PFSK-1 (cell line): ENCODE data around the gene PPM1H.

ENCODE experiments used
- FOXP2 ChIP-seq: optimal IDR thresholded peaks from 2 replicates; pipeline ENCODE3; 2011; ENCODE audit warnings: borderline replicate concordance, control low read depth, inconsistent platforms; ENCODE audit not compliant: insufficient read depth; ENCODE audit errors: extremely low read length, extremely low read depth
- POLR2AphosphoS5 ChIP-seq: IDR thresholded peaks from 2 replicates; pipeline ENCODE4 v1.6.1; 2012; ENCODE audit warnings: low read depth, mild to moderate bottlenecking, control low read depth, low read length, moderate library complexity
- SIN3A ChIP-seq: IDR thresholded peaks from 2 replicates; pipeline ENCODE4 v1.6.1; 2012; ENCODE audit warnings: mild to moderate bottlenecking, low read length, moderate library complexity, borderline replicate concordance; ENCODE audit not compliant: insufficient read depth
- TAF1 ChIP-seq: IDR thresholded peaks from 2 replicates; pipeline ENCODE4 v1.6.1; 2012; ENCODE audit warnings: low read length, control low read depth, borderline replicate concordance; ENCODE audit not compliant: insufficient read depth
- TF ChIP-seq, protein P1 (sequence below), 2 experiments: IDR thresholded peaks; 2 replicates each; pipeline versions ENCODE4 v1.6.1 to v1.8.0; 2011 to 2012; ENCODE audit warnings: low read depth in 2 of 2, low read length in 2 of 2, control low read depth in 1 of 2, inconsistent platforms in 1 of 2, mild to moderate bottlenecking in 1 of 2, moderate library complexity in 1 of 2; ENCODE audit not compliant: insufficient read depth in 1 of 2

DNA sequence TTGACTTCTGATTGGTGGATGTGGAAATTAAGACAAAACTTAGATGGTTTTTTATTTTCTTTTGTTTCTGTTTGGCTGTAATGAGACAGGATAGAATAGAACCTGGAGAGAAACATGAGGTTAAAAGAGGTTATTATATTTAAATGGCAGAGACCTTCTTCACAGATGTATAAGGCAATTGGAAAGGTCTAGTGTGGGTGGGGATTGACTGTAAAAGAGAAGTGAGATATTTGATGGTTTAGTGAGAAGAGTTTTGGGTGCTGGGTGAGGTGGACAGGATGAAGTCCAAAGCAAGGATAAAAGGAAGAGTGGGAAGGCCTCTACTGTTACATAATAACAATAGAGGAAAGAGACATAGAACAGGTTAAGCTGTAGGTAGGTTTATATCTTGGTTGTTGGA, 43.8 kb upstream of the PPM1H start:
- TF ChIP-seq, protein P1, sequence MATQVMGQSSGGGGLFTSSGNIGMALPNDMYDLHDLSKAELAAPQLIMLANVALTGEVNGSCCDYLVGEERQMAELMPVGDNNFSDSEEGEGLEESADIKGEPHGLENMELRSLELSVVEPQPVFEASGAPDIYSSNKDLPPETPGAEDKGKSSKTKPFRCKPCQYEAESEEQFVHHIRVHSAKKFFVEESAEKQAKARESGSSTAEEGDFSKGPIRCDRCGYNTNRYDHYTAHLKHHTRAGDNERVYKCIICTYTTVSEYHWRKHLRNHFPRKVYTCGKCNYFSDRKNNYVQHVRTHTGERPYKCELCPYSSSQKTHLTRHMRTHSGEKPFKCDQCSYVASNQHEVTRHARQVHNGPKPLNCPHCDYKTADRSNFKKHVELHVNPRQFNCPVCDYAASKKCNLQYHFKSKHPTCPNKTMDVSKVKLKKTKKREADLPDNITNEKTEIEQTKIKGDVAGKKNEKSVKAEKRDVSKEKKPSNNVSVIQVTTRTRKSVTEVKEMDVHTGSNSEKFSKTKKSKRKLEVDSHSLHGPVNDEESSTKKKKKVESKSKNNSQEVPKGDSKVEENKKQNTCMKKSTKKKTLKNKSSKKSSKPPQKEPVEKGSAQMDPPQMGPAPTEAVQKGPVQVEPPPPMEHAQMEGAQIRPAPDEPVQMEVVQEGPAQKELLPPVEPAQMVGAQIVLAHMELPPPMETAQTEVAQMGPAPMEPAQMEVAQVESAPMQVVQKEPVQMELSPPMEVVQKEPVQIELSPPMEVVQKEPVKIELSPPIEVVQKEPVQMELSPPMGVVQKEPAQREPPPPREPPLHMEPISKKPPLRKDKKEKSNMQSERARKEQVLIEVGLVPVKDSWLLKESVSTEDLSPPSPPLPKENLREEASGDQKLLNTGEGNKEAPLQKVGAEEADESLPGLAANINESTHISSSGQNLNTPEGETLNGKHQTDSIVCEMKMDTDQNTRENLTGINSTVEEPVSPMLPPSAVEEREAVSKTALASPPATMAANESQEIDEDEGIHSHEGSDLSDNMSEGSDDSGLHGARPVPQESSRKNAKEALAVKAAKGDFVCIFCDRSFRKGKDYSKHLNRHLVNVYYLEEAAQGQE (IDR thresholded peaks at IDR 0.05; ENCODE audit: insufficient read depth in 1 of 2, low read depth in 2 of 2, low read length in 2 of 2): no peak
- TF ChIP-seq SIN3A (no peak), POLR2AphosphoS5 (no peak), FOXP2 (no peak), TAF1 (no peak)
